Measurements from ENCODE around the gene HMCN1.

Gene HMCN1

DNA sequence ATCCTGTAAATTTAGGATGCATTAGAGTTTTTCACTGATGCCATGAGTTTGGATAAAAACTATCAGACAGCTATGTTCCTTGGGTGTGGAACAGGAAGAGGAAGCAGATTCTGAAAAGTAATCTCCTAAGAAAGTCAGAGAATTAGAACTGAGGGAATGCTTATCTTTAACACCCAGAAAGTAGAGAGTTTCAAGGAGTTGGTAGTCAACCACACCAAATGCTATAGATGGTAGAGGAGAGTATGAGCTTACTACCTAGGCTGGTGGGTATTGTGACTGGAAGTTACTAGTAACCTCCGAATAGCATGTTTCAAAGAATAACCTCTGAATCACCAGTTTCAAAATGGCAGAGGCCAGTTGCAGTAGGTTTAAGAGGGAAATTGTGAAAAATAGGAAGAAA lies 288.0 kb downstream of the HMCN1 start:
- no peaks in the 10 kb centered on the region for H3F3A ChIP-seq (ENCODE audit: control insufficient read depth, insufficient read depth)
- no peaks in the 10 kb centered on the region for H3K9me3 ChIP-seq (ENCODE audit: control insufficient read depth, insufficient read depth, low read length)
- TF ChIP-seq, protein P1, sequence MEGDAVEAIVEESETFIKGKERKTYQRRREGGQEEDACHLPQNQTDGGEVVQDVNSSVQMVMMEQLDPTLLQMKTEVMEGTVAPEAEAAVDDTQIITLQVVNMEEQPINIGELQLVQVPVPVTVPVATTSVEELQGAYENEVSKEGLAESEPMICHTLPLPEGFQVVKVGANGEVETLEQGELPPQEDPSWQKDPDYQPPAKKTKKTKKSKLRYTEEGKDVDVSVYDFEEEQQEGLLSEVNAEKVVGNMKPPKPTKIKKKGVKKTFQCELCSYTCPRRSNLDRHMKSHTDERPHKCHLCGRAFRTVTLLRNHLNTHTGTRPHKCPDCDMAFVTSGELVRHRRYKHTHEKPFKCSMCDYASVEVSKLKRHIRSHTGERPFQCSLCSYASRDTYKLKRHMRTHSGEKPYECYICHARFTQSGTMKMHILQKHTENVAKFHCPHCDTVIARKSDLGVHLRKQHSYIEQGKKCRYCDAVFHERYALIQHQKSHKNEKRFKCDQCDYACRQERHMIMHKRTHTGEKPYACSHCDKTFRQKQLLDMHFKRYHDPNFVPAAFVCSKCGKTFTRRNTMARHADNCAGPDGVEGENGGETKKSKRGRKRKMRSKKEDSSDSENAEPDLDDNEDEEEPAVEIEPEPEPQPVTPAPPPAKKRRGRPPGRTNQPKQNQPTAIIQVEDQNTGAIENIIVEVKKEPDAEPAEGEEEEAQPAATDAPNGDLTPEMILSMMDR (IDR thresholded peaks at IDR 0.05; ENCODE audit: low read depth, low read length, poor library complexity, severe bottlenecking): no peak
- no peak for TF ChIP-seq EZH2phosphoT487 (IDR thresholded peaks at IDR 0.05; ENCODE audit: borderline replicate concordance, low read length)
- no peaks in the 10 kb centered on the region for H3K36me3 ChIP-seq (ENCODE audit: control insufficient read depth, low read length)
- H3K27me3 ChIP-seq (ENCODE audit: control insufficient read depth, low read length): no peaks in the 10 kb centered on the region
- no peaks in the 10 kb centered on the region for H3K9me2 ChIP-seq (replicated peaks; ENCODE audit: control insufficient read depth, low read length)
- H4K20me1 ChIP-seq (ENCODE audit: control insufficient read depth, insufficient read depth, low read depth, low read length): no peaks in the 10 kb centered on the region
- no peaks in the 10 kb centered on the region for H3K4me1 ChIP-seq (ENCODE audit: control insufficient read depth, low read length)
- no peak overlapping the region for H3K4me2 ChIP-seq (ENCODE audit: low read length)
- H3K4me3 ChIP-seq (ENCODE audit: low read length): no peak overlapping the region
- no peaks in the 10 kb centered on the region for H3K79me2 ChIP-seq (ENCODE audit: control insufficient read depth, low read length)
- H3K27ac ChIP-seq (ENCODE audit: low read depth, low read length): no peak overlapping the region

DNA sequence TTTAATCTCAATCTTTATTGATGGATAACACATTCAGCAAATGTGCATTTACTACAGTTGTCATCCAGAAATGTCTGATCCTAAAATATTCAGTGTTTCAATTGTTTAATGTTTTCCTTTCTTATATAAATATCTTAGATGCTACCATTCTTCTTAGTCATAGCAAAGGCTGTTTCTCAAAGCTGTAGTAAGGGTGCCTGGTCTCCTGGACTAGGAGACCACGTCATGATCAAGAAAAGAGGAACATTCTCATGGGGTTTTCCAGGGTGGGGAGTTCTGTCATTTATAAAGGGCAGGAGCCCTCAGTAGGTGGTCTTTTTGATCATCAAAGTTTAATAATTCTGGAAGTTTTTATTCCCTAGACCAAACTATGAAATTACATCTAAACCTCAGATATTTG lies 292.8 kb downstream of the HMCN1 start:
- Histone ChIP-seq H3K4me1 (ENCODE audit: control insufficient read depth, low read length) (no peaks in the 10 kb centered on the region), H3K36me3 (ENCODE audit: control insufficient read depth, low read length) (no peaks in the 10 kb centered on the region), H3K9me3 (ENCODE audit: control insufficient read depth, insufficient read depth, low read length) (no peaks in the 10 kb centered on the region), H3K27me3 (ENCODE audit: control insufficient read depth, low read length) (no peaks in the 10 kb centered on the region), H3K9me2 (replicated peaks; ENCODE audit: control insufficient read depth, low read length) (no peaks in the 10 kb centered on the region), H3K4me2 (ENCODE audit: low read length) (no peak overlapping the region), H3K27ac (ENCODE audit: low read depth, low read length) (no peak overlapping the region), H4K20me1 (ENCODE audit: control insufficient read depth, insufficient read depth, low read depth, low read length) (no peaks in the 10 kb centered on the region), H3K79me2 (ENCODE audit: control insufficient read depth, low read length) (no peaks in the 10 kb centered on the region), H3F3A (ENCODE audit: control insufficient read depth, insufficient read depth) (no peaks in the 10 kb centered on the region), H3K4me3 (ENCODE audit: low read length) (no peak overlapping the region)
- no peak for TF ChIP-seq EZH2phosphoT487 (IDR thresholded peaks at IDR 0.05; ENCODE audit: borderline replicate concordance, low read length)

DNA sequence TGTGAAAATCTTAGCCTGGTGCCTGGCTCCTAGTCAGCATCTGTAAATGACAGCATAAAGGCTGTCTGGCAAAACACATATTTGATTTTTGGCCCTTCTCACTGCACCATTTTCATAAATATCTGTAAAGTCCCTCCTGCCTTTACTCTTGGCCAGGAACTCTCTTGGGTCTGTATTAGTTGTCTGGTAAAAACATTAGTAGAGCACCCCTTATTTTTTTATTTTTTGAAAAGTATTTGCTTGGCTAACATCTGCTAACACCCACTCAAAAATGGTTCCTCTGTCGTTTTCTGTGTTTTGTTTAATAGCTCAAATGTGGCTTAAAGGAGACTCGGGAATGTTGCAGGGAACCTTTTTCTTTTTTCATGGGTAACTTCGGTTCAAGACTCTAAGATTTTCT lies 293.4 kb downstream of the HMCN1 start:
- H3K27ac ChIP-seq (ENCODE audit: low read depth, low read length): no peak overlapping the region
- no peaks in the 10 kb centered on the region for H3K36me3 ChIP-seq (ENCODE audit: control insufficient read depth, low read length)
- H3K9me3 ChIP-seq (ENCODE audit: control insufficient read depth, insufficient read depth, low read length): no peaks in the 10 kb centered on the region
- TF ChIP-seq, protein P1 (IDR thresholded peaks at IDR 0.05; ENCODE audit: low read depth, low read length, poor library complexity, severe bottlenecking): no peak
- no peak for TF ChIP-seq EZH2phosphoT487 (IDR thresholded peaks at IDR 0.05; ENCODE audit: borderline replicate concordance, low read length)
- H4K20me1 ChIP-seq (ENCODE audit: control insufficient read depth, insufficient read depth, low read depth, low read length): no peaks in the 10 kb centered on the region
- H3K9me2 ChIP-seq (replicated peaks; ENCODE audit: control insufficient read depth, low read length): no peaks in the 10 kb centered on the region
- H3K79me2 ChIP-seq (ENCODE audit: control insufficient read depth, low read length): no peaks in the 10 kb centered on the region
- H3F3A ChIP-seq (ENCODE audit: control insufficient read depth, insufficient read depth): no peaks in the 10 kb centered on the region
- no peak overlapping the region for H3K4me2 ChIP-seq (ENCODE audit: low read length)
- H3K4me1 ChIP-seq (ENCODE audit: control insufficient read depth, low read length): no peaks in the 10 kb centered on the region
- H3K27me3 ChIP-seq (ENCODE audit: control insufficient read depth, low read length): no peaks in the 10 kb centered on the region
- H3K4me3 ChIP-seq (ENCODE audit: low read length): no peak overlapping the region

DNA sequence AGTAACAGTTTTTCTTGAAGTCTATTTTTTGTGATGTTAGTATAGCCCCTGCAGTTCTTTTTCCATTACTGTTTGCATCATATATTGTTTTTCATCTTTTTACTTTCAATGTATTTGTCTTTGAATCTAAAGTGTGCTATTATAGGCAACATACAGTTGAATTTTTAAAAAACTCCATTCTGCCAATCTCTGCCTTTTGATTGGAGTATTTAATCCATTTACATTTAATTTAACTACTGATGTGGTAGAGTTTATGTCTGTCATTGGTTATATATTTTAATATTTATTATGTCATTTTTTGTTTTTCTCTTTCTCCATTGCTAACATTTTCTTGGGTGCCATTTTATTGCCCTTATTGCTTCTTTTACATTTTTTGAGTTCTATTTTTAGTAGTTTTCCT lies 296.3 kb downstream of the HMCN1 start:
- Histone ChIP-seq H3K79me2 (ENCODE audit: control insufficient read depth, low read length) (no peaks in the 10 kb centered on the region), H3K9me2 (replicated peaks; ENCODE audit: control insufficient read depth, low read length) (no peaks in the 10 kb centered on the region), H3F3A (ENCODE audit: control insufficient read depth, insufficient read depth) (no peaks in the 10 kb centered on the region), H3K27me3 (ENCODE audit: control insufficient read depth, low read length) (no peaks in the 10 kb centered on the region), H3K4me2 (ENCODE audit: low read length) (no peak overlapping the region), H3K4me3 (ENCODE audit: low read length) (no peak overlapping the region), H3K36me3 (ENCODE audit: control insufficient read depth, low read length) (no peaks in the 10 kb centered on the region), H3K4me1 (ENCODE audit: control insufficient read depth, low read length) (no peaks in the 10 kb centered on the region), H3K9me3 (ENCODE audit: control insufficient read depth, insufficient read depth, low read length) (no peaks in the 10 kb centered on the region), H4K20me1 (ENCODE audit: control insufficient read depth, insufficient read depth, low read depth, low read length) (no peaks in the 10 kb centered on the region), H3K27ac (ENCODE audit: low read depth, low read length) (no peak overlapping the region)
- TF ChIP-seq, protein P1 (IDR thresholded peaks at IDR 0.05; ENCODE audit: low read depth, low read length, poor library complexity, severe bottlenecking): no peak
- no peak for TF ChIP-seq EZH2phosphoT487 (IDR thresholded peaks at IDR 0.05; ENCODE audit: borderline replicate concordance, low read length)

All from DOHH2 (cell line).